CD4-positive, alpha-beta memory T cell (primary cell): Measurements from ENCODE around the gene METTL6. TPM values are rescaled to one million over a fixed set of nuclear protein-coding genes. Genes with fewer than 3 reads are reported as not detected.
"Not testable (repeated sequence)": the region's sequence is repeated elsewhere in the genome, so short reads cannot be mapped to it uniquely, and the experiment has no call there.

ENCODE experiments used
- CTCF ChIA-PET: fragments of 350-600 bp; sonication (Branson Sonifier 250); formaldehyde crosslinking; loops from one replicate; lab custom pipeline; 2021; ENCODE audit warnings: inconsistent platforms; ENCODE audit not compliant: partially characterized antibody; lab: Charles Lee
- POLR2A ChIA-PET: fragments of 350-600 bp; sonication (Branson Sonifier 250); formaldehyde crosslinking; loops from one replicate; lab custom pipeline; 2021; ENCODE audit not compliant: partially characterized antibody; lab: Charles Lee
- DNase-seq, 5 donors: peaks; one replicate each; pipeline versions ENCODE4 v3.0.0 to v3.0.0-alpha.2; 2020 to 2022; ENCODE audit warnings: mixed read lengths in 1 of 5
- H3K27ac ChIP-seq: one replicate; pipeline ENCODE4 v1.7.0; 2013; ENCODE audit warnings: low read depth, low read length
- H3K27me3 ChIP-seq: 2 replicates; pipeline ENCODE4 v1.7.0; 2013; ENCODE audit warnings: mild to moderate bottlenecking, low read length, moderate library complexity; ENCODE audit not compliant: insufficient read depth
- H3K36me3 ChIP-seq: 2 replicates; pipeline ENCODE4 v1.7.0; 2013; ENCODE audit warnings: mild to moderate bottlenecking, low read length, moderate library complexity; ENCODE audit not compliant: insufficient read depth
- H3K4me1 ChIP-seq: 2 replicates; pipeline ENCODE4 v1.7.0; 2013; ENCODE audit warnings: mild to moderate bottlenecking, low read length, moderate library complexity; ENCODE audit not compliant: insufficient read depth
- H3K4me3 ChIP-seq, 2 donors: one replicate each; pipeline ENCODE4 v1.7.0; 2013; ENCODE audit warnings: low read length in 2 of 2, mild to moderate bottlenecking in 1 of 2
- H3K9me3 ChIP-seq, 2 donors: one replicate each; pipeline ENCODE4 v1.7.0; 2013; ENCODE audit warnings: low read length in 2 of 2, control low read depth in 1 of 2; ENCODE audit not compliant: control insufficient read depth in 1 of 2
- H3K27ac Mint-ChIP-seq, 7 donors: one replicate each; pipeline ENCODE4 v1.8.0; 2020 to 2021; ENCODE audit warnings: mixed read lengths in 7 of 7, mild to moderate bottlenecking in 6 of 7, inconsistent platforms in 3 of 7, moderate library complexity in 3 of 7
- H3K27me3 Mint-ChIP-seq, 2 donors: one replicate each; pipeline ENCODE4 v1.8.0; 2020 to 2021; ENCODE audit warnings: mixed read lengths in 2 of 2
- H3K36me3 Mint-ChIP-seq, 2 donors: one replicate each; pipeline ENCODE4 v1.8.0; 2020 to 2021; ENCODE audit warnings: mixed read lengths in 2 of 2, inconsistent platforms in 1 of 2, mild to moderate bottlenecking in 1 of 2
- H3K4me1 Mint-ChIP-seq, 4 donors: one replicate each; pipeline ENCODE4 v1.8.0; 2020 to 2021; ENCODE audit warnings: mixed read lengths in 4 of 4, mild to moderate bottlenecking in 1 of 4
- H3K4me3 Mint-ChIP-seq, 8 donors: one replicate each; pipeline ENCODE4 v1.8.0; 2020 to 2021; ENCODE audit warnings: mixed read lengths in 8 of 8, mild to moderate bottlenecking in 7 of 8, moderate library complexity in 6 of 8, inconsistent platforms in 3 of 8
- H3K9me3 Mint-ChIP-seq, 8 donors: one replicate each; pipeline ENCODE4 v1.8.0; 2020 to 2021; ENCODE audit warnings: mixed read lengths in 8 of 8, mild to moderate bottlenecking in 5 of 8, inconsistent platforms in 3 of 8, moderate library complexity in 1 of 8
- intact Hi-C: fragments of 100-400 bp; cut with micrococcal nuclease; formaldehyde crosslinking; loops from one replicate; pipeline ENCODE4 v1.15.1; 2023
- polyA plus RNA-seq, 2 donors: library from polyadenylated mRNA; unstranded; fragments of 300-500 nt; fragmentation: Illumina TruSeq; gene quantifications; one replicate each; pipeline ENCODE4 v1.2.3, GENCODE V29; 2021
- total RNA-seq, 2 experiments: library from RNA; stranded (reverse); gene quantifications; one replicate each; pipeline ENCODE4 v1.2.3, GENCODE V29; 2021

METTL6 gene
- total and polyA plus RNA-seq, 4 experiments from 2014 or later: 12.2 to 18.3 (median 17.3) TPM

- H3K4me1 Mint-ChIP-seq, H3K4me1 ChIP-seq, H3K4me3 Mint-ChIP-seq, H3K9me3 Mint-ChIP-seq, H3K27me3 Mint-ChIP-seq, H3K36me3 Mint-ChIP-seq, DNase-seq, H3K27ac ChIP-seq, intact Hi-C loops, H3K36me3 ChIP-seq, H3K27ac Mint-ChIP-seq, CTCF ChIA-PET, H3K9me3 ChIP-seq, H3K4me3 ChIP-seq, H3K27me3 ChIP-seq, POLR2A ChIA-PET: not testable (repeated sequence)
Measured at GRCh38 chr3:15393252-15393651, 34.1 kb downstream of the METTL6 start.

GRCh38 chr3:15391007-15391406 lies 36.3 kb downstream of the METTL6 start:
- ChIA-PET POLR2A (no interaction called here), CTCF (interaction anchor here (0.7 kb wide), 1 partner anchor 14 kb away, joined by 4 read pairs; no protein-coding TSS in a partner anchor)
- Mint-ChIP-seq H3K9me3 (peaks cover 0 to 11% (median 2%) of the 10 kb centered on the region in 8 donors), H3K36me3 (no peaks in the 10 kb centered on the region), H3K27ac (no peak overlapping the region), H3K4me3 (no peak overlapping the region), H3K4me1 (peaks cover 0 to 2% (median 2%) of the 10 kb centered on the region in 4 donors), H3K27me3 (no peaks in the 10 kb centered on the region)
- Histone ChIP-seq H3K27me3 (no peaks in the 10 kb centered on the region), H3K9me3 (no peaks in the 10 kb centered on the region), H3K27ac (no peak overlapping the region), H3K4me1 (no peaks in the 10 kb centered on the region), H3K4me3 (no peak overlapping the region), H3K36me3 (no peaks in the 10 kb centered on the region)
- DNase-seq: no peak
- intact Hi-C loops: no loop called here

- Histone ChIP-seq H3K4me3 (no peak overlapping the region), H3K36me3 (no peaks in the 10 kb centered on the region), H3K4me1 (no peaks in the 10 kb centered on the region), H3K27me3 (no peaks in the 10 kb centered on the region), H3K9me3 (no peaks in the 10 kb centered on the region), H3K27ac (no peak overlapping the region)
- CTCF ChIA-PET: interaction anchor here (0.7 kb wide), 1 partner anchor 15 kb away, joined by 4 read pairs; no protein-coding TSS in a partner anchor
- Mint-ChIP-seq H3K4me3 (no peak overlapping the region), H3K9me3 (peaks cover 0 to 14% (median 4%) of the 10 kb centered on the region in 8 donors), H3K4me1 (peaks cover 0 to 7% (median 2%) of the 10 kb centered on the region in 4 donors), H3K27me3 (no peaks in the 10 kb centered on the region), H3K27ac (peak overlapping the region in 1 of 7 donors; percentile 52), H3K36me3 (no peaks in the 10 kb centered on the region)
- intact Hi-C loops: no loop called here
- no peak for DNase-seq
- POLR2A ChIA-PET: no interaction called here
Measured at GRCh38 chr3:15390460-15390859, 36.9 kb downstream of the METTL6 start.

- DNase-seq, H3K4me1 Mint-ChIP-seq, H3K27me3 Mint-ChIP-seq, H3K4me1 ChIP-seq, intact Hi-C loops, H3K9me3 ChIP-seq, H3K4me3 Mint-ChIP-seq, H3K36me3 Mint-ChIP-seq, H3K27ac ChIP-seq, H3K36me3 ChIP-seq, H3K4me3 ChIP-seq, H3K27ac Mint-ChIP-seq, H3K27me3 ChIP-seq: not testable (repeated sequence)
- POLR2A ChIA-PET: interaction anchor here (1.4 kb wide), 1 partner anchor 122 kb away, joined by 4 read pairs; no protein-coding TSS in a partner anchor
- CTCF ChIA-PET: interaction anchor here (0.6 to 1.1 kb wide), 3 partner anchors 12 to 186 kb away, joined by 3 read pairs; no protein-coding TSS in a partner anchor
- peaks cover 0 to 14% (median 4%) of the 10 kb centered on the region in 8 donors for H3K9me3 Mint-ChIP-seq
Measured at GRCh38 chr3:15388335-15388734, 39.0 kb downstream of the METTL6 start.

GRCh38 chr3:15387735-15388134 lies 39.6 kb downstream of the METTL6 start:
- intact Hi-C loops: no loop called here
- no peaks in the 10 kb centered on the region for H3K36me3 ChIP-seq
- H3K4me3 Mint-ChIP-seq: no peak overlapping the region
- DNase-seq: no peak
- no peaks in the 10 kb centered on the region for H3K27me3 ChIP-seq
- no peak overlapping the region for H3K27ac Mint-ChIP-seq
- H3K36me3 Mint-ChIP-seq: no peaks in the 10 kb centered on the region
- H3K4me3 ChIP-seq: no peak overlapping the region
- no peaks in the 10 kb centered on the region for H3K9me3 ChIP-seq
- peaks cover 0 to 7% (median 3%) of the 10 kb centered on the region in 4 donors for H3K4me1 Mint-ChIP-seq
- ChIA-PET POLR2A (interaction anchor here (1.4 kb wide), 1 partner anchor 122 kb away, joined by 4 read pairs; no protein-coding TSS in a partner anchor), CTCF (interaction anchor here (0.9 to 5.2 kb wide), 7 partner anchors 13 to 185 kb away, joined by 3 to 33 read pairs (median 3); partner anchors contain the start of gene SH3BP5)
- no peaks in the 10 kb centered on the region for H3K4me1 ChIP-seq
- H3K9me3 Mint-ChIP-seq: peaks cover 0 to 14% (median 4%) of the 10 kb centered on the region in 8 donors
- H3K27me3 Mint-ChIP-seq: no peaks in the 10 kb centered on the region
- no peak overlapping the region for H3K27ac ChIP-seq

GRCh38 chr3:15387171-15387581 lies 40.2 kb downstream of the METTL6 start:
- no peaks in the 10 kb centered on the region for H3K36me3 ChIP-seq
- Mint-ChIP-seq H3K4me3 (no peak overlapping the region), H3K36me3 (no peaks in the 10 kb centered on the region), H3K9me3 (peaks cover 0 to 14% (median 4%) of the 10 kb centered on the region in 8 donors), H3K27me3 (no peaks in the 10 kb centered on the region), H3K4me1 (peaks cover 0 to 7% (median 3%) of the 10 kb centered on the region in 4 donors), H3K27ac (no peak overlapping the region)
- no peak overlapping the region for H3K27ac ChIP-seq
- H3K4me3 ChIP-seq: no peak overlapping the region
- DNase-seq: no peak
- no peaks in the 10 kb centered on the region for H3K9me3 ChIP-seq
- intact Hi-C loops: no loop called here
- H3K27me3 ChIP-seq: no peaks in the 10 kb centered on the region
- ChIA-PET POLR2A (no interaction called here), CTCF (interaction anchor here (0.9 to 5.2 kb wide), 5 partner anchors 18 to 120 kb away, joined by 3 to 33 read pairs (median 3); partner anchors contain the start of gene SH3BP5)
- no peaks in the 10 kb centered on the region for H3K4me1 ChIP-seq

GRCh38 chr3:15386654-15386955 lies 40.7 kb downstream of the METTL6 start:
- CTCF ChIA-PET: interaction anchor here (5.2 kb wide), 1 partner anchor 120 kb away, joined by 33 read pairs; no protein-coding TSS in a partner anchor
- H3K27ac ChIP-seq, H3K4me1 Mint-ChIP-seq, H3K4me1 ChIP-seq, H3K27me3 ChIP-seq, H3K27me3 Mint-ChIP-seq, intact Hi-C loops, H3K36me3 Mint-ChIP-seq, H3K36me3 ChIP-seq, H3K9me3 ChIP-seq, H3K4me3 ChIP-seq, H3K27ac Mint-ChIP-seq, DNase-seq, POLR2A ChIA-PET, H3K4me3 Mint-ChIP-seq: not testable (repeated sequence)
- peaks cover 0 to 14% (median 4%) of the 10 kb centered on the region in 8 donors for H3K9me3 Mint-ChIP-seq
